Neural crest cell (in vitro differentiated cells): ENCODE measurements around the gene CLCA1. TPM values are rescaled to one million over a fixed set of nuclear protein-coding genes. Genes with fewer than 3 reads are reported as not detected.

ENCODE experiments used
- DNase-seq: peaks from one replicate; pipeline ENCODE4 v3.0.0; 2021; ENCODE audit warnings: low read depth, mixed read lengths, low spot score
- H3K27ac Mint-ChIP-seq: one replicate; pipeline ENCODE4 v1.8.0; 2021; ENCODE audit warnings: mild to moderate bottlenecking, mixed read lengths; ENCODE audit not compliant: unreplicated experiment
- H3K27me3 Mint-ChIP-seq: 2 replicates; pipeline ENCODE4 v1.8.0; 2021; ENCODE audit warnings: low read depth, mild to moderate bottlenecking, mixed read lengths
- H3K36me3 Mint-ChIP-seq: 2 replicates; pipeline ENCODE4 v1.8.0; 2021; ENCODE audit warnings: low read depth, mild to moderate bottlenecking, mixed read lengths
- H3K4me1 Mint-ChIP-seq: 2 replicates; pipeline ENCODE4 v1.8.0; 2021; ENCODE audit warnings: mixed read lengths
- H3K4me3 Mint-ChIP-seq: one replicate; pipeline ENCODE4 v1.8.0; 2021; ENCODE audit warnings: mild to moderate bottlenecking, mixed read lengths
- H3K9me3 Mint-ChIP-seq: 2 replicates; pipeline ENCODE4 v1.8.0; 2021; ENCODE audit warnings: mixed read lengths
- total RNA-seq: library from RNA; stranded (reverse); gene quantifications from 2 replicates; pipeline ENCODE4 v1.2.1, GENCODE V29; 2021
- TF ChIP-seq, protein P1 (sequence below): fragments of 200-600 bp; sonication (generic); conservative IDR thresholded peaks from 2 replicates; pipeline ENCODE4 v1.5.0; 2021; ENCODE audit warnings: antibody characterized with exemption, mild to moderate bottlenecking

CLCA1 gene
- total RNA-seq, 1 donor from 2014 or later: not detected

GRCh38 chr1:86507935-86508582 lies 39.3 kb downstream of the CLCA1 start:
- Mint-ChIP-seq H3K36me3 (no peaks in the 10 kb centered on the region), H3K4me1 (peaks cover 8% of the 10 kb centered on the region), H3K27me3 (peaks cover 22% of the 10 kb centered on the region), H3K4me3 (no peak overlapping the region), H3K27ac (no peak overlapping the region), H3K9me3 (no peaks in the 10 kb centered on the region)
- TF ChIP-seq, protein P1, sequence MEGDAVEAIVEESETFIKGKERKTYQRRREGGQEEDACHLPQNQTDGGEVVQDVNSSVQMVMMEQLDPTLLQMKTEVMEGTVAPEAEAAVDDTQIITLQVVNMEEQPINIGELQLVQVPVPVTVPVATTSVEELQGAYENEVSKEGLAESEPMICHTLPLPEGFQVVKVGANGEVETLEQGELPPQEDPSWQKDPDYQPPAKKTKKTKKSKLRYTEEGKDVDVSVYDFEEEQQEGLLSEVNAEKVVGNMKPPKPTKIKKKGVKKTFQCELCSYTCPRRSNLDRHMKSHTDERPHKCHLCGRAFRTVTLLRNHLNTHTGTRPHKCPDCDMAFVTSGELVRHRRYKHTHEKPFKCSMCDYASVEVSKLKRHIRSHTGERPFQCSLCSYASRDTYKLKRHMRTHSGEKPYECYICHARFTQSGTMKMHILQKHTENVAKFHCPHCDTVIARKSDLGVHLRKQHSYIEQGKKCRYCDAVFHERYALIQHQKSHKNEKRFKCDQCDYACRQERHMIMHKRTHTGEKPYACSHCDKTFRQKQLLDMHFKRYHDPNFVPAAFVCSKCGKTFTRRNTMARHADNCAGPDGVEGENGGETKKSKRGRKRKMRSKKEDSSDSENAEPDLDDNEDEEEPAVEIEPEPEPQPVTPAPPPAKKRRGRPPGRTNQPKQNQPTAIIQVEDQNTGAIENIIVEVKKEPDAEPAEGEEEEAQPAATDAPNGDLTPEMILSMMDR: peak; percentile 59
- DNase-seq: no peak

GRCh38 chr1:86508583-86508969 lies 39.8 kb downstream of the CLCA1 start:
- TF ChIP-seq, protein P1: no peak
- no peaks in the 10 kb centered on the region for H3K36me3 Mint-ChIP-seq
- peaks cover 3% of the 10 kb centered on the region for H3K4me1 Mint-ChIP-seq

GRCh38 chr1:86515597-86515996 lies 46.9 kb downstream of the CLCA1 start:
- peaks cover 4% of the 10 kb centered on the region for H3K9me3 Mint-ChIP-seq
- H3K27me3 Mint-ChIP-seq: no peaks in the 10 kb centered on the region
- H3K4me1 Mint-ChIP-seq: no peaks in the 10 kb centered on the region
- H3K4me3 Mint-ChIP-seq: no peak overlapping the region
- no peak for DNase-seq
- no peak overlapping the region for H3K27ac Mint-ChIP-seq
- TF ChIP-seq, protein P1: peak; percentile 41
- H3K36me3 Mint-ChIP-seq: no peaks in the 10 kb centered on the region

More at GRCh38 chr1:86508583-86508969, 39.8 kb downstream of the CLCA1 start:
- Mint-ChIP-seq H3K9me3 (no peaks in the 10 kb centered on the region), H3K4me3 (no peak overlapping the region), H3K27ac (no peak overlapping the region), H3K27me3 (peaks cover 17% of the 10 kb centered on the region)
- DNase-seq: no peak

GRCh38 chr1:86516335-86516734 lies 47.6 kb downstream of the CLCA1 start:
- H3K36me3 Mint-ChIP-seq: no peaks in the 10 kb centered on the region
- no peaks in the 10 kb centered on the region for H3K27me3 Mint-ChIP-seq
- no peak overlapping the region for H3K4me3 Mint-ChIP-seq
- H3K27ac Mint-ChIP-seq: no peak overlapping the region
- DNase-seq: no peak
- no peaks in the 10 kb centered on the region for H3K4me1 Mint-ChIP-seq
- TF ChIP-seq, protein P1: no peak
- peaks cover 4% of the 10 kb centered on the region for H3K9me3 Mint-ChIP-seq

DNA sequence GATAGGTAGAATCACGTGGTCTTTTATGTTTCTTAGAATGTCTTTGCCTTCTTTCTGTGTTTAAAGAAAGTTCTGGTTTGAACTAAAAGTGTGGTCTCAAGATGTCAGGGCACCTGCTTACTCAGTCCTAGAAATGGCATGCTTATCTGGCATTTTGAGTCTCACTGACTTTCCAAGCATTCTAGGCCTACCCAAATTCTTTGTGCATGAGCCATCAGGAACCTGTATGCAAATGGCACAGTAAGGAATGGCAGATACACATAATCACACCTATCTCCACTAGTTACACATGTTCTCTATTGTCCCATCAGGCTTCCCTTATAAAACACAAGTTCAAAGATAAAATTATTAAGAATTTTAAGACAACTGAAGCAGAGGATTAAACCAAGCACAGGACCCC lies 48.6 kb downstream of the CLCA1 start:
- no peaks in the 10 kb centered on the region for H3K4me1 Mint-ChIP-seq
- no peak overlapping the region for H3K4me3 Mint-ChIP-seq
- H3K9me3 Mint-ChIP-seq: peaks cover 4% of the 10 kb centered on the region
- no peak overlapping the region for H3K27ac Mint-ChIP-seq
- no peaks in the 10 kb centered on the region for H3K27me3 Mint-ChIP-seq
- no peaks in the 10 kb centered on the region for H3K36me3 Mint-ChIP-seq
- DNase-seq: no peak
- TF ChIP-seq, protein P1: no peak
